GM19324 (cell line): ENCODE measurements around the gene FAM32A.

ENCODE experiments used
- ATAC-seq: cut with Tn5 transposase; IDR thresholded peaks from one replicate; pipeline ENCODE4 v1.9.1; 2021; ENCODE audit warnings: mild to moderate bottlenecking, moderate library complexity; ENCODE audit not compliant: unreplicated experiment, low FRiP score

The FAM32A gene

GRCh38 chr19:16200038-16201010 is 15.1 kb downstream of the FAM32A start:
- ATAC-seq = no peak

- ATAC-seq = no peak
Measured at GRCh38 chr19:16201011-16201391, 15.8 kb downstream of the FAM32A start.

DNA sequence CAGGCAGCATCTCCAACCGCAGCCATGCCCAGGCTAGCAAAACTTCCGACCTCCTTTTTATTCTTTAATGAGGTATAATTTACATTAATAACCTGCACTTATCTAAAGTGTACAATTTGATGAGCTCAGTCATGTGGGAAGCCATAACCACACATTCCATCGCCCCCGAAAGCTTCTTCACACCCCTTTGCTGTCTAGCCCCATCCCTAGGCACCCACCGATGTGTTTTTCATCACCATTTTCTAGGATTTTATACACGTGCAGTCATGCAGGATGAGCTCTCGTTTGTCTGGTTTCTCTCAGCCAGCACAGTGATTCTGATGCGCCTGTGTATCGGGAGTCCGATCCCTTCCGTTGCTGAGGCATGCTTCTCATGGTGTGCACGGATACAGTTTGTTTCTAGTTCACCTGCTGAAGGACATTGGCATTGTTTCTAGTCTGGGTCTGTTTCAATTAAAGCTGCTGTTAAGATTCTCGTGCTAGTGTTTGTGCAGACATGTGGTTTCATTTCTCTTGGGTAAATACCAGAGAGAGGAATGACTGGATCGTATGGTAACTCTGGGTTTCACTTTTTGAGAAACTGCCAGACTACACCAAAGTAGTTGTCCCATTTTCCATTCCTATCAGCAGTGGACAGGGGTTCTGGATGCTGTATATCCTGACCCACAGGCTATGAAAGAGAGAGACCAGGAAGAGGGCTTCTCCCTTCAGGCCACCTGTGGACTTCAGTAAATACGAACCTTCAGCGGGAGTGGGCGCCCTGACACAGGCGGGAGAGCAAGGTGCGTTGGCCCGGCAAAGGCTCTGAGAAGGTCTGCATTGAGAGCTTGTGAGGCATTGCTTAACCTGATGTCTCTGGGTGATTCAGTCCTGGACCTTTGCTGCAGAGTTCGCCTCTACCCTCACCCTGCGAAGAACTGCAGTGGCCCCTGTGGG is 17.4 kb downstream of the FAM32A start:
- ATAC-seq = no peak

GRCh38 chr19:16203256-16204004 is 18.2 kb downstream of the FAM32A start:
- no peak for ATAC-seq

- no peak for ATAC-seq
Measured at GRCh38 chr19:16204005-16204294, 18.7 kb downstream of the FAM32A start.

GRCh38 chr19:16205205-16206045 is 20.2 kb downstream of the FAM32A start:
- ATAC-seq = no peak

DNA sequence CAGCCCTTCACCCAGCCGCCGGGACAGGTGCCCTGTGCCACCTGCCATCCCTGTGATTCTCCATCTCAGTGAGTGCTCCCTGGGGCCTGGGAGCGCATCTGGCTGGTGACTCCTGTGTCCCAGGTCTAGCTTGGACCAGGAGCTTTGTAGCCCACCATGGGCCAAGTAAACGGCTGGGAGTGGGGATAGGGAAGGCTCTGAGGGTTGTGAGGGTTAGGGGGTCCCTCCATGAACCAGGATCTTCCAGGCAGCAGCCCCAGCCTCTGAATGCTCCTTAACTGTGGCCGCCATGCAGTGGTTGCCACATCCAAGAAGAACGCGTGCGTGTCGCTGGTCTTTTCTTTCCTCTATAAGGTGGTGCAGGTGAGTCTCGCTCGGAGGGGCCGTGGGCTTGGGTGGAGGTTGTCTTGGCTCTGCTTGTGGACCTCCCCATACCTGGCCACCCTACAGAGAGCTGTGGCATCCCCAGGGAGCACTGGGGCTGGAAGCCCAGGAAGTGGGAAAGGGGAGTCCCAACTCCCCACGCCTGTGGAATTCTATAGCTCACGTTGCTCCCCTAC is 20.9 kb downstream of the FAM32A start:
- ATAC-seq = no peak

- no peak for ATAC-seq
Measured at GRCh38 chr19:16206637-16207036, 21.4 kb downstream of the FAM32A start.

DNA sequence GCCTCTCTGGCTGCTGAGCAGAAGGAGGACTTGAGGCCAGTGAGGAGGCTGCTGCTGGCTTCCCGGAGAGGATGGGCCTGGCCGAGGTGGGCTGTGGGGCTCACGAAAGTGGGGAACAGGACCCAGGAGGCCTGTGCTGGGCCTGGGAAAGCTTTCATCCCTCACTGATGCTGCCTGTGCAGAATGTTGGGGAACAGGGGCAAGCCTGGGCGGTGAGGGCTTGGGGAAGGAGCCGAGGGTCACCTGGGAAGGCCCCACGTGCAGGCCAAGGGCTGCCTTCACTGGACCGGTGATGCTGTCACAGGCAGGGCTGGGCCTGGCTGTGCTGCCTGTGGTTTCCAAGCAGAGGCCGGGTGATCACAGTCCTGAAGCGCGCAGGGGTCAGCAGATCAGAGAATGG is 21.9 kb downstream of the FAM32A start:
- no peak for ATAC-seq

DNA sequence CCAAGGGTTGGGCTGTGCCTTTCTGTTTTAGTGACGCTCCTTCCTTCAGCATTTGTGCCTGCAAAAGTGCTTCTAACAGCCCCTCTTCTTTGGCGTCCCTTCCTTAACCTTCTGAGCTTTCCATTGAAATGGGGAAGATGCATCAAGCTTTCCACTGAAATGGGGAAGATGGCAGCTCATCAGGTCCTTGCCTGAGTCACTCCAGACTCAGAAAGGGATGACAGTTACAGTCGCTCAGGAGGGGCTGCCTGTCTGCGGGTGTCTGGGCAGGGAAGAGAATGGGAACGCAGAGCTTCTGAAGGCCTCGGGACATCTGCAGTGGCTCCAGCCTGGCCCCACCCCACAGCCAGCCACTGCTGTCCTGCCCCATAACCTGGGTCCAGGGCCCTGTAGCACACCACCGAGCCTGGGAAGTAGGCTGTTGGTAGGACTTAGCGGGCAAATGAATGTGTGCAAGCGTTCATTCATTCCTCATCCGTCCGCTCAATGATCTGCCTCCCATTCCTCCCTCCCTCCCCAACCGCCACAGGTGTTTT is 22.3 kb downstream of the FAM32A start:
- no peak for ATAC-seq

DNA sequence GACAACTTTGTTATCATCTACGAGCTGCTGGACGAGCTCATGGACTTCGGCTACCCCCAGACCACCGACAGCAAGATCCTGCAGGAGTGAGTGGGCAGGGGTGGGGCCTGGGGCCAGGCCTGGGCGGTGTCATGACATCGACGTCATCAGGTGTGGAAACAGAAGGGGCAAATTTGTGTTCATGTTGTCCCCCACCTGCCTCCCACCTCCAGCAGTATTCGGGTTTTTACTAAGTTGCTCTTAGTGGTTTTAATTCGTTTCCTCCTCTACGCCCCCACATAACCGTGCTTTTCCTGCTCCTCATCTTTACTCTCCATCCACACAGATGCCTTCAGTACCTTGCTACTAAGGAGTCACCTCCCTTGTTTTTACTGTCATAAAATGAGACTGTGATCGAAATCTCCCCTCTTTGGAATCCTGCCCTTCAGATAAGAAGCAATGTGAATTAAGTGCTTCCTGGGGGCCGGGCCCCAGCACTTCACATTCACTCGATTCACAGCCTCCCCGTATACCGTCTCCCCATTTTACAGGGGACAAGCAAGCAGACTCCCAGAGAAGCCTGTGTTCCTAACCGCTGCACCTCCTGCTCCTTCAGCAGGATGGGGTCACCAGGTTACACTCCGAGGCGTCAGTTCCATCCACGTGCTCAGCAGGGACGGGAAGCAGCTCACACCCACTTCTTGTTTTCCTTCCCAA is 23.0 kb downstream of the FAM32A start:
- ATAC-seq = no peak

GRCh38 chr19:16208847-16209665 is 23.8 kb downstream of the FAM32A start:
- ATAC-seq = no peak

GRCh38 chr19:16210168-16210567 is 25.0 kb downstream of the FAM32A start:
- no peak for ATAC-seq

GRCh38 chr19:16213076-16213475 is 27.9 kb downstream of the FAM32A start:
- no peak for ATAC-seq

DNA sequence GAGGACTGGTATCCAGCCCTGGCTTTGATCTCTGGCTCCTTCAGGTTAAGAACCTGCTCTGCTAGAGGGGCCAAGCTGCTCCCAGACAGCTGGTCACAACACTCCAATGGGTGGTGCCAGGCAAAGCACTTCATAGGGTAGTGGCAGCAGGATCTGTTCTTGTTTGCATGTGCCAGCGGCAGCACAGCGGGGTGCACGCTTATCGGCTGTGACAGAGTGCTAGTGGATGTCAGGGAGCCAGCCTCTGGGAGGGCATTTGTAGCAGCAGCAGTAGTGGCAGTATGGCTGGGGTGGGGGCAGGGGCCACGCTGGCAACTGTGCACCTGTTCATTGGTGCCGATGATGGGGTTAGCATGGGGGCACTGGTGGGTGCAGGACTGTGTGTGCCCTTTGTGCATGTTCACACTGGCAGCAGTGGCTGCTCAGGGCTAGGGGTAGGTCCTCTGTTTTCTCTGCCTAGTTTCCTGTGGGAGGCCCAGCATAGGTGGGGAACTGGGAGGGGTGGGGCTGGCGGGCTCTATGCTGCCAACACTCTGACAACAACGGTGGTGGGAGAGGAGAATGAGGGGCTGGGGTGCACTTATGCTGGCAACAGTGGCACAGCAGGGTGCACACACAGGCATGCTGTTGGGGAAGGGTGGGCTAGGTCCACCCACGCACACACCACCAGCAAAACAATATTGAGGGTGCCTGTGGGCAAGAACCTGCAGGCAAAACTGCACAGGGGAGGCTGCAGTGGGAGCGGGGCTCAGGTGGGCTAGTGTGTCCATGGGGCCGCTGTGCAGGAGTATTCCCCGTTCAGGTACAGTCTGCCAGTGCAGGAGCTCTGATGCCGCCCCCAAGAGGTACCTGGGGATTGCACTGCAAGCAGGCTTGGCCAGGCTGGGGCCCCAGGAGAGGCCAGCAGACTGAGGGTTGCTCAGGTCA is 31.8 kb downstream of the FAM32A start:
- no peak for ATAC-seq

DNA sequence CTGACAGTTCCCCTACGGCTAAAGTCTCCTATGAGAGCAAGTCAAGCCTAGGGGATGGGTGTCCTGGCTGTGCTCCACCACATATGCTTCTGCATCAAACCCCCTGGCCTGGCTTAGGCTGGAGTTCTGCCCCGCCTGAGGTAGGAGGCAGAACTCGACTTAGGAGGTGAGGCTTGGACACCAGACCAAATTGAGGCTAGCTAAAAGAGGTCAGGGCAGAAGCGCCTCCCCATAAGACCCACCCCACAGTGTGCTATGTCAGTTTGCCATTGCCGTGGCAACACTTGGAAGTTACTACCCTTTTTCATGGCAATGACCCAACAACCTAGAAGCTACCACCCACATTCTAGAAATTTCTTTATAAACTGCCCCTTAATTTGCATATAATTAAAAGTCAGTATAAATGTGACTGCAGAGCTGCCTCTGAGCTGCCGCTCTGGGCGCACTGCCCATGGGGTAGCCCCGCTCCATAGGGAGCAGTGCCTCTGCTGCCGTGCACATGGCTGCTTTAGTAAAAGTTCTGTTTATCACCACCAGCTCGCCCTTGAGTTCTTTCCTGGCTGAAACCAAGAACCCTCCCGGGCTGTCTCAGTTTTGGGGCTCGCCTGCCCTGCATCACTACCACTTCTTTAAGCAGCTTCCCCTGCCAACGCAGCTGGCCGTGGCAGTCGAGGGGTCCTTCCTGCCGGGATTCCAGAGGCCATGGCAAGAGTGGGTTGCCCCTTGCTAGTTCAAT is 32.7 kb downstream of the FAM32A start:
- no peak for ATAC-seq
